ENCODE results near the gene GPBP1. TPM values are rescaled to one million over a fixed set of nuclear protein-coding genes. Genes with fewer than 3 reads are reported as not detected.
"Not testable (repeated sequence)": the region's sequence is repeated elsewhere in the genome, so short reads cannot be mapped to it uniquely, and the experiment has no call there.

GPBP1 gene
- 10 to 100 TPM; 88.3 to 91.1 TPM for total RNA-seq

GRCh38 chr5:57173319-57174127 is at the start of gene GPBP1:
Gene GPBP1 (plus strand): TSS chr5:57174059. CDS start chr5:57214131, 40,072 bp downstream.
- Mint-ChIP-seq H3K4me1 (ENCODE audit: low read depth in 2 of 2) (peaks cover 31 to 35% of the 10 kb centered on the region in 2 donors), H3K27me3 (no peaks in the 10 kb centered on the region), H3K9me3 (no peaks in the 10 kb centered on the region), H3K36me3 (peaks cover 10% of the 10 kb centered on the region), H3K4me3 (peak within 1 kb of the TSS; percentile 98), H3K27ac (peak within 1 kb of the TSS; percentile 97 to 99)
- DNase-seq (ENCODE audit: low spot score) (peak; percentile 99), ATAC-seq (peak; percentile 91 to 92)

DNA sequence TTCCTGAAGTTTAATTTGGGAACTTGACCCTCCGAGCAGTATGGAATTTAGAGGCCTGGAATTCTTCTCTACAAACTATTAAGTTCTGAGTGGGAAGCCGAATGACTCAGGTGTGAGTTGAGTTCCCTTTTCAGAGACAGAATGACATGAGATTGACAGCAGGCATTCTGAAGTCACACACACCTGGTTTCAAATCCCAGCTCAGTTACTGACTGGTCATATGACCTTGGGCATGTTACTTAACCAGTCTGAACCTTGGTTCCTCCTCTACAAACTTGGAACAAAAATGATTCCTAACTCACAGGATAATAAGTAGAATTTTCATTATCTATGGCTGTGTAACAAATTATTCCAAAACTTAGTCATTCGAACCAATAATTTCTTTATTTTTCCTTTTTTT is 45.5 kb upstream of the GPBP1 start:
- Mint-ChIP-seq H3K27ac (no peak overlapping the region), H3K4me3 (no peak overlapping the region)

GRCh38 chr5:57133574-57133973 is 40.3 kb upstream of the GPBP1 start:
- no peak for DNase-seq (ENCODE audit: low spot score)
- Mint-ChIP-seq H3K4me1 (ENCODE audit: low read depth in 2 of 2) (peaks cover 0 to 3% of the 10 kb centered on the region in 2 donors), H3K36me3 (no peaks in the 10 kb centered on the region), H3K4me3 (no peak overlapping the region), H3K27me3 (peaks cover 9 to 13% of the 10 kb centered on the region in 2 donors), H3K9me3 (no peaks in the 10 kb centered on the region), H3K27ac (no peak overlapping the region)
- ATAC-seq = no peak

More for the DNA sequence above, 45.5 kb upstream of the GPBP1 start:
- H3K36me3 Mint-ChIP-seq = no peaks in the 10 kb centered on the region
- no peak for DNase-seq (ENCODE audit: low spot score)
- no peak for ATAC-seq
- peaks cover 4 to 5% of the 10 kb centered on the region in 2 donors for H3K27me3 Mint-ChIP-seq
- H3K4me1 Mint-ChIP-seq (ENCODE audit: low read depth in 2 of 2) = no peaks in the 10 kb centered on the region
- H3K9me3 Mint-ChIP-seq = no peaks in the 10 kb centered on the region

- peaks cover 0 to 3% of the 10 kb centered on the region in 2 donors for H3K4me1 Mint-ChIP-seq (ENCODE audit: low read depth in 2 of 2)
- H3K27me3 Mint-ChIP-seq = peaks cover 11 to 23% of the 10 kb centered on the region in 2 donors
- ATAC-seq (no peak), DNase-seq (ENCODE audit: low spot score) (no peak)
- no peaks in the 10 kb centered on the region for H3K36me3 Mint-ChIP-seq
- H3K9me3 Mint-ChIP-seq = no peaks in the 10 kb centered on the region
- no peak overlapping the region for H3K27ac Mint-ChIP-seq
- H3K4me3 Mint-ChIP-seq = no peak overlapping the region
Observed at GRCh38 chr5:57137401-57137800, 36.5 kb upstream of the GPBP1 start.

GRCh38 chr5:57152316-57152715 is 21.5 kb upstream of the GPBP1 start:
- DNase-seq (ENCODE audit: low spot score) (no peak), ATAC-seq (no peak)
- Mint-ChIP-seq H3K27ac (no peak overlapping the region), H3K4me1 (ENCODE audit: low read depth in 2 of 2) (no peaks in the 10 kb centered on the region), H3K9me3 (no peaks in the 10 kb centered on the region), H3K4me3 (no peak overlapping the region), H3K27me3 (peaks cover 0 to 2% of the 10 kb centered on the region in 2 donors), H3K36me3 (no peaks in the 10 kb centered on the region)

DNA sequence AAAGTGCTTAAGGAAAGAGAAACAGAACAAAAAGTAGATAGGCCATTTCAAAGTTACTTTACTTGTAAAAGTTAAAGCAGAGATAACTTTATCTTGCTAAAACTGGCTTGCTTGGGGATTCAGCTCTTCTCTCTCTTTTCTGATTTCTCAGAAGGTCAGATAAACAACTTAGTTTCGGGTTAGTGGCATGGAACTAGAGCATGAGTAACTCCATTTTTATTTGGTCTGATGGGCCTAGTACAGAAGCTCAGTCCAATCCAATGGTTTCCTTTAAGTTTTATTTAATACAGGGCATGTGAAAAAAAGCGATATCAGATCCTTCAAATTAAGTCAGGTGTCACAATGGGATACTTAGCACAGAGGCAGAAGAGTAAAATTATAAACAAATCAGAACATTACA is 18.8 kb upstream of the GPBP1 start:
- no peaks in the 10 kb centered on the region for H3K27me3 Mint-ChIP-seq
- no peaks in the 10 kb centered on the region for H3K9me3 Mint-ChIP-seq
- DNase-seq (ENCODE audit: low spot score) (no peak), ATAC-seq (no peak)
- no peaks in the 10 kb centered on the region for H3K4me1 Mint-ChIP-seq (ENCODE audit: low read depth in 2 of 2)
- no peak overlapping the region for H3K27ac Mint-ChIP-seq
- no peak overlapping the region for H3K4me3 Mint-ChIP-seq
- no peaks in the 10 kb centered on the region for H3K36me3 Mint-ChIP-seq

- H3K4me1 Mint-ChIP-seq (ENCODE audit: low read depth in 2 of 2) = no peaks in the 10 kb centered on the region
- no peaks in the 10 kb centered on the region for H3K27me3 Mint-ChIP-seq
- no peak overlapping the region for H3K27ac Mint-ChIP-seq
- ATAC-seq = no peak
- H3K4me3 Mint-ChIP-seq = no peak overlapping the region
- H3K9me3 Mint-ChIP-seq = no peaks in the 10 kb centered on the region
- no peaks in the 10 kb centered on the region for H3K36me3 Mint-ChIP-seq
- DNase-seq (ENCODE audit: low spot score) = no peak
Observed at GRCh38 chr5:57157131-57157530, 16.7 kb upstream of the GPBP1 start.

DNA sequence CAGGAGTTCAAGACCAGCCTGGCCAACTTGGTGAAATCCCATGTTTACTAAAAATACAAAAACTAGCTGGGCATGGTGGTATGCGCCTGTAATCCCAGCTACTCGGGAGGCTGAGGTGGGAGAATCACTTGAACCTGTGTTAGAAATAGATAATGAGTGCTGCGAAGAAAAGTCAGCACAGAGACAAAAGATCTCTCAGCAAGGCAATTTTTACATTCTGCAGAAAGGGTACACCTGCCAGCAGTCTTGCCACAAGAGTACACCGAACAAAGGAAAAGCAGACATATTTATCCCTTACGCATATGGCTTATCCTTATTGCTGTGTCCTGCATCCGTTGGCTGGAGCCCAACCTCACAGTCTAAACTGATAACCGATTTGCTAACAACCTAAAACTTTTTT is 16.2 kb upstream of the GPBP1 start:
- no peaks in the 10 kb centered on the region for H3K9me3 Mint-ChIP-seq
- H3K4me3 Mint-ChIP-seq = no peak overlapping the region
- H3K27ac Mint-ChIP-seq = no peak overlapping the region
- ATAC-seq (no peak), DNase-seq (ENCODE audit: low spot score) (no peak)
- H3K4me1 Mint-ChIP-seq (ENCODE audit: low read depth in 2 of 2) = no peaks in the 10 kb centered on the region
- H3K36me3 Mint-ChIP-seq = no peaks in the 10 kb centered on the region
- H3K27me3 Mint-ChIP-seq = no peaks in the 10 kb centered on the region

DNA sequence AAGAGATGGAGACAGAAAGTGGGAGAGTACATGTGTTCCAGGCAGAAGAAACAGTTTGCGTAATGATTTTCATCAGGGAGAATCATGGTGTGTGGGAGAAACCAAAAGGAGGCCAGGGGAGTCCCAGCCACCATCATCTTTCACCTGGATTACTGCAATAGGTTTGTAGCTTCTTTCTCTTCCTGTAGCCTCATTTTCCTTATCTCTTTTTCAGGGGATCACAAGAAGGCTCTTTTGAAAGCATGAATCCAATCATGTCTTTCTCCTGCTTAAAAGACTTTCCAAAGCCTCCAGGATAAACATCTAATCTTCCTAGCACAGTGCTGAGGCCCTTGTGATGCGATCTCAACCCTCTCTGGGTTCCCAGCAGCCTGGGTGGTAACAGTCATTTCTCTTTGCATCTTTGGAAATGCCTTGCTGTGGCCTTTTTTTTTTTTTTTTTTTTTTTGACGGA is 10.3 kb upstream of the GPBP1 start:
- Mint-ChIP-seq H3K27ac (no peak overlapping the region), H3K9me3 (no peaks in the 10 kb centered on the region), H3K4me3 (no peak overlapping the region), H3K27me3 (no peaks in the 10 kb centered on the region), H3K36me3 (no peaks in the 10 kb centered on the region), H3K4me1 (ENCODE audit: low read depth in 2 of 2) (no peaks in the 10 kb centered on the region)
- no peak for ATAC-seq
- no peak for DNase-seq (ENCODE audit: low spot score)

- no peak overlapping the region for H3K27ac Mint-ChIP-seq
Observed at GRCh38 chr5:57164124-57164523, 9.7 kb upstream of the GPBP1 start.

GRCh38 chr5:57165171-57165570 is 8.7 kb upstream of the GPBP1 start:
- H3K36me3 Mint-ChIP-seq, H3K4me3 Mint-ChIP-seq: not testable (repeated sequence)

More at GRCh38 chr5:57164124-57164523, 9.7 kb upstream of the GPBP1 start:
- ATAC-seq (no peak), DNase-seq (ENCODE audit: low spot score) (no peak)
- no peaks in the 10 kb centered on the region for H3K4me1 Mint-ChIP-seq (ENCODE audit: low read depth in 2 of 2)
- H3K36me3 Mint-ChIP-seq = no peaks in the 10 kb centered on the region
- no peaks in the 10 kb centered on the region for H3K9me3 Mint-ChIP-seq
- no peaks in the 10 kb centered on the region for H3K27me3 Mint-ChIP-seq
- H3K4me3 Mint-ChIP-seq = no peak overlapping the region

GRCh38 chr5:57166276-57166675 is 7.6 kb upstream of the GPBP1 start:
- Mint-ChIP-seq H3K9me3 (no peaks in the 10 kb centered on the region), H3K4me3 (no peak overlapping the region), H3K36me3 (no peaks in the 10 kb centered on the region), H3K27ac (no peak overlapping the region), H3K27me3 (no peaks in the 10 kb centered on the region), H3K4me1 (ENCODE audit: low read depth in 2 of 2) (no peaks in the 10 kb centered on the region)
- ATAC-seq = no peak
- DNase-seq (ENCODE audit: low spot score) = no peak

More at GRCh38 chr5:57165171-57165570, 8.7 kb upstream of the GPBP1 start:
- not testable (repeated sequence) for H3K4me1 Mint-ChIP-seq (ENCODE audit: low read depth in 2 of 2); H3K27ac Mint-ChIP-seq; ATAC-seq; DNase-seq (ENCODE audit: low spot score); H3K9me3 Mint-ChIP-seq; H3K27me3 Mint-ChIP-seq

DNA sequence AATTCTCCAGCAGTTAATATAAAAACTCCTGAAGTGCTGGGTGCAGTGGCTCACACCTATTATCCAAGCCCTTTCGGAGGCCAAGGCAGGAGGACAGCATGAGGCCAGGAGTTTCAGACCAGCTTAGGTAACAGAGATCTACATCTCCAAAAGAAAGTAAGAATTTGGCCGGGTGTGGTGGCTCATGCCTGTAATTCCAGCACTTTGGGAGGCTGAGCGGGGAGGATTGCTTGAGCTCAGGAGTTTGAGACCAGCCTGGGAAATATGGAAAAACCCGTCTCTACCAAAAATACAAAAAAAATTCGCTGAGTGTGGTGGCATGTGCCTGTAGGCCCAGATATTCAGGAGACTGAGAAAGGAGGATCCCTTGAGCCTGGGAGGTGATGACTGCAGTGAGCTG is 6.7 kb upstream of the GPBP1 start:
- ATAC-seq (no peak), DNase-seq (ENCODE audit: low spot score) (no peak)
- no peak overlapping the region for H3K4me3 Mint-ChIP-seq
- H3K9me3 Mint-ChIP-seq = no peaks in the 10 kb centered on the region
- peaks cover 3 to 4% of the 10 kb centered on the region in 2 donors for H3K4me1 Mint-ChIP-seq (ENCODE audit: low read depth in 2 of 2)
- H3K36me3 Mint-ChIP-seq = no peaks in the 10 kb centered on the region
- H3K27me3 Mint-ChIP-seq = no peaks in the 10 kb centered on the region
- H3K27ac Mint-ChIP-seq = no peak overlapping the region

DNA sequence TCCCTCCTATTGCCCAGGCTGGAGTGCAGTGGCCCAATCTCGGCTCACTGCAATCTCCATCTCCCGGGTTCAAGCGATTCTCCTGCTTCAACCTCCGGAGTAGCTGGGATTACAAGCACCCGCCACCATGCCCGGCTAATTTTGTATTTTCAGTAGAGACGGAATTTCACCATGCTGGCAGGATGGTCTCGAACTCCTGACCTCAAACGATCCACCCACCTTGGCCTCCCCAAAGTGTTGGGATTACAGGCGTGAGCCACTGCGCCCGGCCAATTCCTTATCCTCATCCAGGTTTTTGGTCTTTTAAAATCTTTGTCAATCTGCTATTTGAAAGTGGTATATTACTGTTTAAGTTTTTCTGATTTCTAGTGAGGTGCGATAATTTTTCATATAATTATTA is 3.7 kb upstream of the GPBP1 start:
- not testable (repeated sequence) for H3K9me3 Mint-ChIP-seq; H3K36me3 Mint-ChIP-seq; DNase-seq (ENCODE audit: low spot score); H3K27ac Mint-ChIP-seq; ATAC-seq; H3K27me3 Mint-ChIP-seq; H3K4me3 Mint-ChIP-seq
- peaks cover 13 to 16% of the 10 kb centered on the region in 2 donors for H3K4me1 Mint-ChIP-seq (ENCODE audit: low read depth in 2 of 2)
